Right ventricle myocardium inferior (tissue), 1 donor: ENCODE results near the gene ONECUT2. TPM values are rescaled to one million over a fixed set of nuclear protein-coding genes. Genes with fewer than 3 reads are reported as not detected.

Experiments used
- ATAC-seq: fragments of 200-7000 bp; cut with Tn5 transposase; one replicate; pipeline ENCODE4 v1.9.1; 2020; ENCODE audit warnings: mild to moderate bottlenecking, moderate library complexity
- DNase-seq: peaks from one replicate; pipeline ENCODE4 v3.0.0; 2021; ENCODE audit errors: missing footprints
- intact Hi-C: fragments of 100-400 bp; cut with DNase I; formaldehyde crosslinking; loops from one replicate; pipeline ENCODE4 v1.11.0; 2022
- total RNA-seq: library from RNA; stranded (reverse); fragmentation: NEBNext Ultra II Directional; extraction: Animal tissue kit (Norgen Biotek cat#: 25700); gene quantifications from one replicate; pipeline ENCODE4 v1.2.1, GENCODE V29; 2021
- donor health status: DM: no; HTN: yes; CAD: no; lungs with severe emphysema.

ONECUT2 gene
- total RNA-seq, 1 donor from 2014 or later = 0.03 TPM

DNA sequence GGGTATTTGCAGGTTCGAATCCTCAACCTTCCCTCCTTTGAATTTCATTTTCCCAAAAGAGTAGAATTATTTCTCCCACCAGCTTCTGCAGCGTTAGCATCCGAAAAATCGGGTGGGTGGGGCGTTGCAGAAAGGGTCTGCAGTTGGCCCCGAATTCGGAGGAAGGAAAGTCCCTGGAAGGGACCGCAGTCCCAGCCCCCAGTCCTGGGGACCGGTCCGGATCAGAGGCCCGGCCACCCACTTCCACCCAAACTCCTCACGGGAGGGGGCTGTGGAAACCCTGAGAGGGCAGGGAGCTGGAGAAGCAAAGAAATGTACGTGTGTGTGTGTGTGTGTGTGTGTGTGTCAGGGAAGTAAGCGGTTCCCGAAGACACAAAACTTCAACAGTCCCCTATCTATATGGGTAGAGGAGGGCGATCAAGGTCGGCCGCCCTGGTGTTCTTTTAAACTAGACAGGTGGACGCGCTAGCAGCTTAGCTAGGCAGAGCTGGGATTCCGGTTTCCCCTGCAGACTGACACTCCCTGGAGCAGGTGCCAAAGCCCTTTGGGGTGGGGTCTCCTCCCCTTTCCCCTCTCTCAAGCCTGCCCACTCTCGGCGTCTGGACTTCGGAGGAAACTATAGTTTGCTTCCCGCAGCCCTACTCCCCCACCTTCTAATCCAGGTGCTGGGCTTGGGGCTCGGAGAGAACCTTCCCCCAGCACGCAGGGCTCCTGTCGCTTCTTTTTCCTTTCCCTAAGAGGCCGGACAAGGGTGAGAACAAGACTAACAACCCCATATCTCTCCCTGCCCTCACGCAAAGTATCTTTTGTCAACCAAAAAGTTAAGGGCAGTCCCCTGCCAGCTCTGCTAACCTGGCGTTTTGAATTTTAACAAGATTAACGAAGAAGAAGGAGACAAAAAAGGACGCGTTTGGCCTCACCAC, 4.8 kb upstream of the ONECUT2 start:
- intact Hi-C loops = no loop called here
- ATAC-seq (no peak), DNase-seq (no peak)

DNA sequence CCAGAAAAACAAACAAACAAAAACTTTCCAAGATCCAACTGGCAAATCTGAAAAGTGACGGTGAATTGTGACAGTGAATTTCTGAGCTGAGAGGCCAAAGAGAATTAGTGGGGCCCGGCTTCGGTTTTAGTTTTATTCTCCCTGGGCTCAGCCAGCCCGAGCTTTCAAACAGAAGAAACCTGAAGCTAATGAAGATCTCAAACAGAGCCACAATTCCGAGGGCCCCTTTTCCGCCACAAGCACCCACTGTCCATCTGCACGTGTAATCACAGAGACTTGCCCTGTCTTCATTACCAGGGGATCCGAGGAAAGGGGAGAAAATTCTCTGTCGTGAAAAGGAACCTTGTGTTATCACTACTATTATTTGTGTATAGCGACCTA, 4.2 kb upstream of the ONECUT2 start:
- DNase-seq = no peak
- no peak for ATAC-seq
- intact Hi-C loops = no loop called here

DNA sequence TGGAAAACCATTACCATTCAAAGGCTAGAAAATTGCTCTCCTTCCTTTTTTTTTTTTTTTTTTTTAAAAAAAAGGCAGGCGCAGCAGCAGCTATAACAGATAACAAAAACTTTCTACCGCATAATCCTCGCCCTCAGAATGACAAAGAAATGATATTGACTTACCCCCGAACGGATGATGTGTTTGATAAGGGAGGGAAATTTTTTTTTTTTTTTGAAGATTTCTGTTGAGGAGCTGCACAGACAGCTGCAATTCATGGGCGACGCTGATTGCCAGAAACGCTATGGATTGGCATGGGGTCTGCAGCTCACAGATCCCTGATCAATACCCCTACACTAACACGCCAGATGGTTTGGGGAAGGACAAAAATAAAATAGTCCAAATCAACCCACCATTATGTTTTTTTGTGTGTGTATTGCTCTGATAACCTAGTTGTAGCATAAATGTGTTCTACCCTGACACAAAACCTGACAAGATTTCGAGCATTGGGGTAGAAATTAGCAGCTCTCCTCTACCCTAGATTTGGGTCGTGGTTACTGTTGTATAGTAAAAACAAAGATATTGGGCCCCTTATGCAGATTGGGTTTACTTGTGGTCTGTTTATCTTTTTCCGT, 3.6 kb upstream of the ONECUT2 start:
- DNase-seq = no peak
- intact Hi-C loops = no loop called here
- ATAC-seq = no peak

DNA sequence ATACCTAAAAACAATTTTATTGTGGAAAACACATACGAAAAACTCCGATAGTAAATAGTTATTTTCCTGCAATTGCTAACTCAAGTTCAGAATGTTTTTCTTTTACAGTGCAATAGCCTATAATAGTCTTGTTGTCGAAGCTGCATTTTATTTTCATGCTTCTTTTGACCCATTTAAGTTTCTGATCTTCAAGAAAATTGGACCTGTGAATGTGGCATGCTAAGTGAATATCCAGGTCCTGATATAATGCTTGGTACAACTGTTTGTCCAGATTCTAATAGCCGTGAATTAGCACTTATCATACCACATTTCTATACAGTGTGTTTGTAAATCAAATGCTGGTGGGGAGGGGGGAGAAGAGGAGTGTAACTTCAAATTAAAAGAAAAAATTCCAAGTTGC, 3.0 kb upstream of the ONECUT2 start:
- intact Hi-C loops = no loop called here
- DNase-seq (no peak), ATAC-seq (no peak)

DNA sequence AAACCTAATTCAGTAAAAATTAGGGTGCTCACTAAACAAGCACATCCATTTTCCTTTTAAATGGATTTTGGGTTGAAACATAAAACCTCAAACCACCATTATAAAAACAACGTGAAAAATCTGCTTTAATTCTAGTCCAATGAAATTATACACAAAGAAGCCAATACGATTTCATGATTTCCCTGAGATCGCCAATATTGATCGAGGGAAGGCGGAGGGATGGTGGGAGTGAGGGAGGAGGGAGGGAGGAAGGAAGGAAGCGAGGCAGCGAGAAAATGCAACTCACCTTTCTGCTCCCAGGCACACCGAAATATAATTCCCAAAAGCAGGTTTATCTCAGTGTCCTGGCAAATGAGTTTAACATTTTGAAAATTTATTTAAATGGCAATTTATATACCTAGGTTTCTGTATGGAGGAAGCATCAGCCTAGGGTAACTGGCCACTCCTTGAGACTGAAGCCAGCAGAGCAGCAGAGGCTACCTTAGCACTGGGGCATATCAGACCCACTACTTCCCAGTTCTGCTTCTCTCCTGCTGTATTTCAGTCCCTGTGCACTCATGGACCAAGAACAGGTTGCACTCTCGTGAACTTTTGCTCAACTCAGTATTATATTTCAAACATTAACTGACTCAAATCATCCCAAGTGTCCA, 2.3 kb upstream of the ONECUT2 start:
- DNase-seq = no peak
- intact Hi-C loops = no loop called here
- no peak for ATAC-seq

DNA sequence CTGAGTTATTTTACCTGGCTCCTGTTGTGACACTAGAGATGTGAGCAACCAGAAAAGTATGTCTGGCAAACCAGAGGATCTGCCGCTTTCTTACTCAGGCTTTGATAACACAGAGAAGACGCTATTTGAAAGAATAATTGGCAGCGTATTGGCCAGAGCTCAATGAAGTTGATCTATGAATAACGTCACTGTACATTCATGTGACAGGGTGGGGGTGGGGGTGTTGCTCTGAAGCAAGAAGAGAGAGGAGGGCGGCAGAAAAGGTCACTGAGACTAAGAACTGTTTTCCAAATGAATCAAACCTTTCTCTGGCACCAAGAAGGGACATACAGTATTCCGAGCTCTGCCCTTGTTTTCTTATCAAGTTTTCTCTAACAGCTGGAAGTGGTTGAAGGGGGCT, 1.7 kb upstream of the ONECUT2 start:
- DNase-seq = no peak
- intact Hi-C loops = no loop called here
- no peak for ATAC-seq

DNA sequence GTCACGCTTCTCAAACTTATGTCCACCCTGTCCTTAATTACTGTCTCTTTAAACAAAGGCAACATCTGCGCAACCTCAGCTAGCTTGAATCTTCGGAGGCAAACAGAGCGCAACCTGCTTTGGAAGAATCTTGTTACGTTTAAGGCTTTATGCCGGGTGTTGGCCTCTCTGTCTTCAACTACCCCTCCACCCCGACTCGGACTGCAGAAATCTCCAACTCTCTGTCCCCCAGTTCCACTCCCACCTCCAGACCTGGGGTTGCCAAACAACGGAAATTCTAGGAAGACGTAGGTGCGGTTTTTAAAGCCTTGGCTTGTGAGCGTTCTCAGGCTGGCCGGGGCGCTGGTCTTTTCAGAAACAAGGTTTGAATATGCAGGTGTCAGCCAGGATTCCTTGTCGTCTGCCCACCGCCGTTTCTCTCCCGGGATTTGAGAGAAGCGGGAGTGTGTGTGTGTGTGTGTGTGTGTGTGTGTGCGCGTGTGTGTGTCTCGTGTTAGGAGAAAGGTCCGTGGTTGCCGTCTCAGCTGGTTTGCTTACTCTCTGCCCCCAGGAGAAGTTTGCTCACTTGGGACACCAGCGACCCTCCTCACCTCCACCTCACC, 1.1 kb upstream of the ONECUT2 start:
- intact Hi-C loops = no loop called here
- no peak for ATAC-seq

DNA sequence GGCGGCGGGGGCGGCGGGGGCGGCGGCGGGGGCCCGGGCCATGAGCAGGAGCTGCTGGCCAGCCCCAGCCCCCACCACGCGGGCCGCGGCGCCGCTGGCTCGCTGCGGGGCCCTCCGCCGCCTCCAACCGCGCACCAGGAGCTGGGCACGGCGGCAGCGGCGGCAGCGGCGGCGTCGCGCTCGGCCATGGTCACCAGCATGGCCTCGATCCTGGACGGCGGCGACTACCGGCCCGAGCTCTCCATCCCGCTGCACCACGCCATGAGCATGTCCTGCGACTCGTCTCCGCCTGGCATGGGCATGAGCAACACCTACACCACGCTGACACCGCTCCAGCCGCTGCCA, 644 bp downstream of the ONECUT2 start:
- intact Hi-C loops = loop anchor here (5.0 kb wide), 1 partner anchor 689 kb away; no protein-coding TSS in a partner anchor
- ATAC-seq (no peak), DNase-seq (no peak)

More for the DNA sequence above, 1.1 kb upstream of the ONECUT2 start:
- DNase-seq = no peak

DNA sequence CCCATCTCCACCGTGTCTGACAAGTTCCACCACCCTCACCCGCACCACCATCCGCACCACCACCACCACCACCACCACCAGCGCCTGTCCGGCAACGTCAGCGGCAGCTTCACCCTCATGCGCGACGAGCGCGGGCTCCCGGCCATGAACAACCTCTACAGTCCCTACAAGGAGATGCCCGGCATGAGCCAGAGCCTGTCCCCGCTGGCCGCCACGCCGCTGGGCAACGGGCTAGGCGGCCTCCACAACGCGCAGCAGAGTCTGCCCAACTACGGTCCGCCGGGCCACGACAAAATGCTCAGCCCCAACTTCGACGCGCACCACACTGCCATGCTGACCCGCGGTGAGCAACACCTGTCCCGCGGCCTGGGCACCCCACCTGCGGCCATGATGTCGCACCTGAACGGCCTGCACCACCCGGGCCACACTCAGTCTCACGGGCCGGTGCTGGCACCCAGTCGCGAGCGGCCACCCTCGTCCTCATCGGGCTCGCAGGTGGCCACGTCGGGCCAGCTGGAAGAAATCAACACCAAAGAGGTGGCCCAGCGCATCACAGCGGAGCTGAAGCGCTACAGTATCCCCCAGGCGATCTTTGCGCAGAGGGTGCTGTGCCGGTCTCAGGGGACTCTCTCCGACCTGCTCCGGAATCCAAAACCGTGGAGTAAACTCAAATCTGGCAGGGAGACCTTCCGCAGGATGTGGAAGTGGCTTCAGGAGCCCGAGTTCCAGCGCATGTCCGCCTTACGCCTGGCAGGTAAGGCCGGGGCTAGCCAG, 1.2 kb downstream of the ONECUT2 start:
- DNase-seq (no peak), ATAC-seq (no peak)
- intact Hi-C loops = loop anchor here (5.0 kb wide), 1 partner anchor 689 kb away; no protein-coding TSS in a partner anchor

DNA sequence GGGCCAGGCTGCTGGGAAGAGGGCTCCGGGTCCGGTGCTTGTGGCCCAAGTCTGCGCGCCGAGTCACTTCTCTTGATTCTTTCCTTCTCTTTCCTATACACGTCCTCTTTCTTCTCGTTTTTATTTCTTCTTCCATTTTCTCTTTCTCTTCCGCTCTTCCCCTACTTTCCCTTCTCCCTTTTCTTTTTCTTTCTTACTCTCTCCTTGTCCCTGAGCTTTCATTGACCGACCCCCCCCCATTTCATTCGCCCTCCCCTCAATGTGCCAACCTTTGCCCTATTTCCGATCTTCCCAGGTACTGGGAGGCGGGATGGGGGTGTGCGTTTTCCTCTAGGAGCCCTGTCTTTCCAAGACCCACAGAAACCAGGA, 1.8 kb downstream of the ONECUT2 start:
- ATAC-seq = no peak
- intact Hi-C loops = loop anchor here (5.0 kb wide), 1 partner anchor 690 kb away; no protein-coding TSS in a partner anchor
- DNase-seq = no peak

DNA sequence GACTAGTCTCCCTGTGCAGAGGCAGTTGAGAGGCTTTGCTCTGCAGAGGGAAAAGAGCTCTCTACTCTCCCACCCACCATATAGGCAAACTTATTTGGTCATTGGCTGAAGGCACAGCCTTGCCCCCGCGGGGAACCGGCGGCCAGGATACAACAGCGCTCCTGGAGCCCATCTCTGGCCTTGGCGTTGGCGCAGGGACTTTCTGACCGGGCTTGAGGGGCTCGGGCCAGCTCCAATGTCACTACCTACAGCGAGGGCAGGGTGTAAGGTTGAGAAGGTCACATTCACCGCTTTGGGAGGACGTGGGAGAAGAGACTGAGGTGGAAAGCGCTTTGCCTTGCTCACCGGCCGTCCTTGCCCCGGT, 2.2 kb downstream of the ONECUT2 start:
- ATAC-seq = no peak
- no peak for DNase-seq
- intact Hi-C loops = loop anchor here (5.0 kb wide), 1 partner anchor 690 kb away; no protein-coding TSS in a partner anchor

DNA sequence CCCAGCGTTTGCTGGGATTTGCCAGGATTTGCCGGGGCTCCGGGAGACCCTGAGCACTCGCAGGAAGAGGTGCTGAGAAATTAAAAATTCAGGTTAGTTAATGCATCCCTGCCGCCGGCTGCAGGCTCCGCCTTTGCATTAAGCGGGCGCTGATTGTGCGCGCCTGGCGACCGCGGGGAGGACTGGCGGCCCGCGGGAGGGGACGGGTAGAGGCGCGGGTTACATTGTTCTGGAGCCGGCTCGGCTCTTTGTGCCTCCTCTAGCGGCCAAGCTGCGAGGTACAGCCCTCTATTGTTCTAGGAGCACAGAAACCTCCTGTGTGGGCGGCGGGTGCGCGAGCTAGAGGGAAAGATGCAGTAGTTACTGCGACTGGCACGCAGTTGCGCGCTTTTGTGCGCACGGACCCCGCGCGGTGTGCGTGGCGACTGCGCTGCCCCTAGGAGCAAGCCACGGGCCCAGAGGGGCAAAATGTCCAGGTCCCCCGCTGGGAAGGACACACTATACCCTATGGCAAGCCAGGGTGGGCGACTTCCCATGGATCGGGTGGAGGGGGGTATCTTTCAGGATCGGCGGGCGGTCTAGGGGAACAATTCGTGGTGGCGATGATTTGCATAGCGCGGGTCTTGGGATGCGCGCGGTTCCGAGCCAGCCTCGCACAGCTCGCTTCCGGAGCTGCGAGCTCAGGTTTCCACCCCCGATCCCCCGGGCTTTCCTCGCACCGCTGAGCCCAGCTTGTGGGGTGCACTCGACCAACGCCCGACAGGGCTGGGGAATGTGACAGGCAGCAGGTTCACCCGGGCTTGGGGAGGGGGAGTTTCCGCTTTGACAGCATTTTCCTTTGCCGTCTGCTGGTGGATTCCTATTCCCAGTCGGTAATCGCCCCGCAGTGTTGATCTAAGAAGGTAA, 2.8 kb downstream of the ONECUT2 start:
- intact Hi-C loops = loop anchor here (5.0 kb wide), 1 partner anchor 691 kb away; no protein-coding TSS in a partner anchor
- no peak for DNase-seq

DNA sequence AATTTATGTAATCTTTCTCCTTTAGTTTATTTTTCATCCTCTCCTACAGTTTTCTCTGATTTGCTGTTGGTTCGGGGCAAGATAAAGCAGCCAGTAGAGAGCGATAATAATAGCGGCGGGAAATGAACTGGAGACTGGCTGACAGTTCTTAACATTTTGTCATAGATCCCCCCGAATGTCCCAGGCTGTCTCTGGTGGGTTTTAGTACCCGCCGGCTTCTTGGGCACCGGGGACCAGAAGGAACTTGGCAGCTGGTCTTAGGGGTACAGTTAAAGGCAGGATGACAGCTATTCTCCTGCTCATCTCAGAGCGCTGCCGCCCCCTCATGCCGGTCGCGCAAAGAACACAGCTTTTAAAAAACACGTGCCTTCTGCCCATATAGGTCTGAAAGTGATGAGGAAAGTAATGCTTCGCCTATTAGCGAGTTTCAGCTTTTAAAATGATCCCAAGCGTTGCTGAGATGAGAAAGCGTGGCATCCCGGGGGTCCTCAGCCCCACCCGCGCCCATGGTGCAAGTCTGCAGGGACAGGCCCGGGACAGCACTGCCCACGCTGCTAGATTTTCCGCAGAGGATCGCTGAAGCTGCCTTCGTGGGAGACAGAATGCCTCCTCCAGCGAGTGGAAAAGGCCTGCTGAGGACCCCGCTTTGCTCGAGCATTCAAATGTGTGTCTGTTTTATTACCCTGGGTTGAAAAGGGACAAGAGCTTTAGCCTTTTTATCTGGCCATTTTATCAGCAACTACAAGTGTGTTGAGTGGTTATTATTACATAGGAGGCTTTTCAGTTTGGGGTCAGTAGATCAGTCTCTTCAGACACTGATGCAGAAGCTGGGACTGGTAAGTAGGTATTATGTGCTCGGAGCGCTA, 3.8 kb downstream of the ONECUT2 start:
- ATAC-seq (no peak), DNase-seq (no peak)
- intact Hi-C loops = loop anchor here (5.0 kb wide), 1 partner anchor 692 kb away; no protein-coding TSS in a partner anchor

More for the DNA sequence above, 2.8 kb downstream of the ONECUT2 start:
- ATAC-seq = no peak

DNA sequence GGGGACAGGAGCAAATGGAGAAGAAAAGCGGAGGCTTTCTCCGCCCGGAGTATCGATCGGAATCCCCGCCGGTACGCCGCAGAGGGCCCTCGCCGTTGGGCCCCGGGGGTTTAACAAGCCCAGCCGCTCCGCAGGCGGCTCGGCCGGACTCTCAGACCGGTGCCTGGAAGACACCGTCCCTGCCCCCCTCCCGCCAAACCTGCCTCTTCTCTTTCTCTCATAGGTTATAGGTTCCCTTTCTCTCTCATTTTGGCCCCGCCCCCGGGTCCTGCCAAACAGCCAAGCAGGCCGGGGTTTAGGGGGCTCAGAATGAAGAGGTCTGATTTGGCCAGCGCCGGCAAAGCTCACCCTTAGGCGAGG, 4.4 kb downstream of the ONECUT2 start:
- ATAC-seq (no peak), DNase-seq (no peak)
- intact Hi-C loops = loop anchor here (5.0 kb wide), 1 partner anchor 692 kb away; no protein-coding TSS in a partner anchor

DNA sequence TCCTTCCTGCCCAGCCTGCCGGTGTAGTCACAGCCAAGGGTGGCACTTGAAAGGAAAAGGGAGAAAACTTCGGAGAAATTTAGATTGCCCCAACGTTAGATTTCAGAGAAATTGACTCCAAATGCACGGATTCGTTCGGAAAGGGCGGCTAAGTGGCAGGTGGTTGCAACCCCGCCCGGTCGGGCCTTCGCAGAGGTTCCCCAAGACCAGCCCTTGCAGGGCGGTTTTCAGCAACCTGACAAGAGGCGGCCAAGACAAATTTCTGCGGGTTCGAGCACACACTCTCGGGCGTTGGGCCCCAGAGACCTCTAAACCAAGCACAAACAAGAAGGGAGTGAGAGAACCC, 4.8 kb downstream of the ONECUT2 start:
- DNase-seq = no peak
- ATAC-seq = no peak
- intact Hi-C loops = loop anchor here (5.0 kb wide), 1 partner anchor 693 kb away; no protein-coding TSS in a partner anchor

DNA sequence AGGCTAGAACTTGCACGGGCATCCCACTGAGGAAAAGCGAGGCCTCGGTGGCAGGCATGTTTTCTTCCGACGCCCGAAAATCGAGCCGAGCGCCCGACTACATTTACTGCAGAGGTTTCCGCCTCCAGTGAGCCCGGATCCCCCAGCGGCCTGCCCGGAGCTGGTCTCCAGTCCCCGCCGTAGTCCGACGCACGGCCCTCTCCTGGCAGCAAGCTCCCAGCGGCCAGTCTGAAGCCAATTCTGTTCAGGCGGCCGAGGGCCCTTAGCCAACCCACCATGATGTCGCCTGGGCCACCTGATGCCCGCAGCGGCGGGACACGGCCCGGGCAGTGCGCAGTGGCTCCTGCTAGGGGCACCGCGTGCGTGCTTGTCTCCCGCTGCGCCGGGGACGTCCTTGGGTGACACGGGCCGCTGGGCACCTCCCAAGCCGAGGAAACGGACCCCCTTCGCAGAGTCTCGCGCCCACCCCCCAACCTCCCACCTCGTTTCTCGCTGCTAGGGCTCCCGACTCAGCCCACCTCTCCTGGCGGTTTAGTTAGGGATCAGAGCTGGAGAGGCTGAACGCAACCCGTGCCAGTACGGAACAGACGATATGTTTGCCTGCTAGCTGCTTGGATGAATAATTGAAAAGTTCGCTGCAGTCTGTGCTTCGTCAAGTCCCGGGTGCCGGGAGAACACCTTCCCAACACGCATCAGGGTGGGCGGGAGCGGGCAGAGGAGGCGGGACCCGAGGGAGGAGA, 5.3 kb downstream of the ONECUT2 start:
- intact Hi-C loops = no loop called here
- no peak for ATAC-seq
- DNase-seq = no peak
